T-helper 17 cell (primary cell): ENCODE results near the gene ALKBH4. TPM values are rescaled to one million over a fixed set of nuclear protein-coding genes. Genes with fewer than 3 reads are reported as not detected.

Experiments used
- ATAC-seq: fragments of 150-1000 bp; cut with Tn5 transposase; 2 replicates; pipeline ENCODE4 v1.10.0; 2021; ENCODE audit warnings: mild to moderate bottlenecking, moderate library complexity
- DNase-seq, 3 donors: peaks; one replicate each; pipeline versions ENCODE4 v3.0.0 to v3.0.0-alpha.2; 2020 to 2021
- H3K9me3 ChIP-seq: one replicate; pipeline ENCODE4 v1.7.0; 2013; ENCODE audit warnings: low read length, mild to moderate bottlenecking; ENCODE audit not compliant: control insufficient read depth, poor library complexity, severe bottlenecking
- H3K27ac Mint-ChIP-seq: one replicate; pipeline ENCODE4 v1.8.0; 2022; ENCODE audit warnings: mild to moderate bottlenecking, moderate library complexity, mixed read lengths
- H3K27me3 Mint-ChIP-seq: one replicate; pipeline ENCODE4 v1.8.0; 2022; ENCODE audit warnings: mixed read lengths
- H3K36me3 Mint-ChIP-seq: one replicate; pipeline ENCODE4 v1.8.0; 2022; ENCODE audit warnings: low read depth, mixed read lengths
- H3K4me1 Mint-ChIP-seq: one replicate; pipeline ENCODE4 v1.8.0; 2022; ENCODE audit warnings: mild to moderate bottlenecking, mixed read lengths
- H3K4me3 Mint-ChIP-seq: one replicate; pipeline ENCODE4 v1.8.0; 2022; ENCODE audit warnings: mild to moderate bottlenecking, moderate library complexity, mixed read lengths
- total RNA-seq, 4 donors: library from RNA in 2 of 4; stranded (reverse) in 2 of 4; gene quantifications; one replicate each; pipeline ENCODE4 v1.2.3 and lab custom pipeline; 2022 to 2026

ALKBH4 gene
- total RNA-seq, 2 donors from 2014 or later: 4.4 to 5.5 TPM

- H3K4me1 Mint-ChIP-seq: peaks cover 20% of the 10 kb centered on the region
- H3K27ac Mint-ChIP-seq: peak overlapping the region; percentile 95
- no peaks in the 10 kb centered on the region for H3K27me3 Mint-ChIP-seq
- no peaks in the 10 kb centered on the region for H3K36me3 Mint-ChIP-seq
- no peak for ATAC-seq
- peak overlapping the region; percentile 15 for H3K4me3 Mint-ChIP-seq
- DNase-seq: no peak
- no peaks in the 10 kb centered on the region for H3K9me3 ChIP-seq
These were observed 28.5 kb downstream of the ALKBH4 start for GRCh38 chr7:102436118-102436517.

- H3K4me3 Mint-ChIP-seq: peak overlapping the region; percentile 93
- no peaks in the 10 kb centered on the region for H3K36me3 Mint-ChIP-seq
- no peak for ATAC-seq
- H3K27me3 Mint-ChIP-seq: no peaks in the 10 kb centered on the region
- H3K27ac Mint-ChIP-seq: peak overlapping the region; percentile 95
- no peaks in the 10 kb centered on the region for H3K9me3 ChIP-seq
- H3K4me1 Mint-ChIP-seq: peaks cover 35% of the 10 kb centered on the region
- no peak for DNase-seq
These were observed 30.6 kb downstream of the ALKBH4 start for GRCh38 chr7:102434039-102434486.

GRCh38 chr7:102433219-102434038, 31.2 kb downstream of the ALKBH4 start, which contains the start of gene ORAI2:
TSS of gene ORAI2 (plus strand) at chr7:102433575. CDS start at chr7:102438957, 5,382 bp downstream.
- Mint-ChIP-seq H3K27ac (peak within 1 kb of the TSS; percentile 100), H3K4me1 (peaks cover 35% of the 10 kb centered on the region)

DNA sequence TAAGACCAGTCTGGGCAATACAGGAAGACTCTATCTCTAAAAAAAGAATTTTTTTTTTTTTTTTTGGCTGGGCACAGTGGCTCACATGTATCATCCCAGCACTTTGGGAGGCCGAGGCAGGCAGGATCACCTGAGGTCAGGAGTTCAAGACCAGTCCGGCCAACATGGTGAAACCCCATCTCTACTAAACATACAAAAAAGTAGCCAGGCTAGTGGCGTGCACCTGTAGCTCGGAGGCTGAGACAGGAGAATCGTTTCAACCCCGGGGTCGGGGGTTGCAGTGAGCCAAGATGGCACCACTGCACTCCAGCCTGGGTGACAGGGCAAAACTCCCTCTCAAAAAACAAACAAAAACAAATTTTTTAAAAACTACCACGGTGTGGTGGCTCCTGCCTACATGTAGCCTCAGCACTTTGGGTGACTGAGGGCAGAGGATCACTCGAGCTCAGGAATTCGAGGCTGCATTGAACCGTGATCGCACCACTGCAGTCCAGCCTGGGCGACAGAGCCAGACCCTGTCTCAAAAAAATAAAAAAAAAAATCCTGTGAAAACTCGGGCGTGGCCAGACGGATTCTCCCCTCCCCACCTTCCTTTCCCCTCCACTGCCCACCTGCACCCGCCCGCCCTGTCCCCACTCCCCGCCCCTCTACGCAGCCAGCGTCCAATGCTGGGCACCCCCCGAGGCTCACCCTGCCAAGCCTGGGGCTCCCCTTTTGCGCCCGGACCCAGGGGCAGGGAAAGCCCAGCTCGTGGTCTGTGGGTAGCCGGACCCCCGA, 32.0 kb downstream of the ALKBH4 start:
- Mint-ChIP-seq H3K4me1 (peaks cover 38% of the 10 kb centered on the region), H3K4me3 (peak overlapping the region; percentile 93), H3K27me3 (no peaks in the 10 kb centered on the region), H3K36me3 (no peaks in the 10 kb centered on the region), H3K27ac (peak overlapping the region; percentile 100)
- no peaks in the 10 kb centered on the region for H3K9me3 ChIP-seq
- DNase-seq: peak in 1 of 3 donors; percentile 12
- peak; percentile 40 for ATAC-seq

More at GRCh38 chr7:102433219-102434038, 31.2 kb downstream of the ALKBH4 start, which contains the start of gene ORAI2:
- DNase-seq (peak; percentile 83 to 89 (median 85)), ATAC-seq (peak; percentile 71)
- peak within 1 kb of the TSS; percentile 93 for H3K4me3 Mint-ChIP-seq
- H3K27me3 Mint-ChIP-seq: no peaks in the 10 kb centered on the region
- no peaks in the 10 kb centered on the region for H3K9me3 ChIP-seq
- no peaks in the 10 kb centered on the region for H3K36me3 Mint-ChIP-seq

GRCh38 chr7:102431617-102432298, 32.9 kb downstream of the ALKBH4 start:
- Mint-ChIP-seq H3K4me1 (peaks cover 40% of the 10 kb centered on the region), H3K4me3 (peak overlapping the region; percentile 82), H3K27ac (peak overlapping the region; percentile 100), H3K36me3 (no peaks in the 10 kb centered on the region), H3K27me3 (no peaks in the 10 kb centered on the region)
- no peaks in the 10 kb centered on the region for H3K9me3 ChIP-seq
- DNase-seq (peak; percentile 48 to 70 (median 53)), ATAC-seq (peak; percentile 73)

DNA sequence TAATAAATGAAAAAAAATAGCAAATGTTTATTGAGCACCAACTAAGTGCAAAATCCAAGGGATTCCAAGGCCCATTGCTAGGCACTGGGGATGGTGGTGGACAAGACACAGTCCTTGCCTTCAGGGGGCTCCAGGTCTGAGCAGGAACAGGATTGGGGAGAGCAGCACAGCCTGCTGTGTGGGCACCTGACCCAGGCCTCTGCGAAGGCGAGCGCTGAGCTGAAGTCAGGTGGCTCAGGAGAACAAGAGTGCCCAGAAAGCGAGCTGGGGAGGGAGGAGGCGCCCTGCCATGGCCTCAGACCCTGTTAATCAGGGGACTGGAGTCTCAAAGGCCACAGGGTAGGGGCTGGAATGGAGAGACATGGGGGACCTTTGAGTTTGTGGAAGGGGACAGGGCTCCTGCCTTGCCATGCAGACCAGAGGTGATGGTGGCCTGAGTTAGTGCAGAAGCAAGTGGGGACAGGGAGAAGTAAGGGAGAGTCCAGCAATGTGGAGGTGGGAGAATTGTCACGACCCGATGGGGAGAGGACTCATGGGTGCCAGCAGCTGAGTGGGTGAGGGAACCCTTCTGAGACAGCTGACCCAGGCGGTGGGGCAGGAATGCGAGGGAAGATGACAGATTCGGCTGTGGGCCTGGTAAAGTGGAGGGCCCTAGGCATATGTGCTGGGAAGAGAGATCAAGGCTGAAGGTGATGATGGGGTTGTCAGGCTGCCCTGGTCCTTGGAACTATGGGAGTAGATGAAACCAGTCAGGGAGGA, 35.3 kb downstream of the ALKBH4 start:
- H3K9me3 ChIP-seq: no peaks in the 10 kb centered on the region
- Mint-ChIP-seq H3K27me3 (no peaks in the 10 kb centered on the region), H3K36me3 (no peaks in the 10 kb centered on the region), H3K4me3 (no peak overlapping the region), H3K27ac (peak overlapping the region; percentile 100), H3K4me1 (peaks cover 52% of the 10 kb centered on the region)
- no peak for DNase-seq
- ATAC-seq: no peak

- peak overlapping the region; percentile 100 for H3K27ac Mint-ChIP-seq
- H3K27me3 Mint-ChIP-seq: no peaks in the 10 kb centered on the region
- DNase-seq: no peak
- no peak for ATAC-seq
- peaks cover 54% of the 10 kb centered on the region for H3K4me1 Mint-ChIP-seq
- H3K4me3 Mint-ChIP-seq: peak overlapping the region; percentile 93
- H3K36me3 Mint-ChIP-seq: no peaks in the 10 kb centered on the region
- no peaks in the 10 kb centered on the region for H3K9me3 ChIP-seq
These were observed 37.7 kb downstream of the ALKBH4 start for GRCh38 chr7:102427019-102427405.

DNA sequence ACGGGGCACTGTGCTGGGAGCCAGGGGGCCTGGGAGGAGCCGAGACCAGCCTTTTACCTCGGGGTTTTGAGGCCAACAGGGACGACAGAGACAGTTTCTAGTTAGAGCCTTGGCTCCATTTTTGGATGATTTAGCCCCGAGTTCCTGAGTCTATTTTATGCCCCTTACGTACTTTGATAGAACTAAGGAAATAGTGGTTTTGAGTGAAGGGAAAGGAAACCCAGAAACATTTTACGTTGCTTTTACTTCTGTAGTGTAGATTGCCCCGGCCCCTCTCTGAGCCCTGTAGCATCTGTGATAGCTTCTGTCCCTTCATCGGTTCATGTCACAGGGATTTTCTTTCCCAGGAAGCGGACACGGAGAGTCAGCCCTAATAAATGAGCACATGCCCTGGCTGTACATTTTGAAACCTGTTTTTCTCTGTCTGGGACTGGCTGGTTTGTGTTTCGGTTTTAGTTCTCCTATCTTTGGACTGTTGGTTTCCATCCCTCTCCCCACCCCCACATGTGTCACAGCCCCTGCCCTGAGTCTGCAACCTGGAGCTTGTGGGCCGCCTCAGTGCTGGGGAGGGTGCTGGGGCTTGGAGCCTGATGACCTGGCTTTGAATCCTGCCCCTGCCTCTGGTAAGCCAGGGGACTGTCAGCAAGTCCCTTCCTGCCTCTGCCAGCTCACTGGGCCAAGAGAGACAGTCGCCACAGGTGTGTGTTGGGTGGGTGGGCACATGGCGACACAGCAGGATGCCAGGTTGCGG, 38.2 kb downstream of the ALKBH4 start:
- no peaks in the 10 kb centered on the region for H3K9me3 ChIP-seq
- H3K36me3 Mint-ChIP-seq: no peaks in the 10 kb centered on the region
- H3K27me3 Mint-ChIP-seq: no peaks in the 10 kb centered on the region
- ATAC-seq (peak; percentile 79), DNase-seq (peak in 2 of 3 donors; percentile 37 to 49)
- H3K27ac Mint-ChIP-seq: peak overlapping the region; percentile 100
- H3K4me3 Mint-ChIP-seq: peak overlapping the region; percentile 93
- H3K4me1 Mint-ChIP-seq: peaks cover 49% of the 10 kb centered on the region

- Mint-ChIP-seq H3K4me3 (peak overlapping the region; percentile 93), H3K27me3 (no peaks in the 10 kb centered on the region), H3K27ac (peak overlapping the region; percentile 100), H3K36me3 (peaks cover 3% of the 10 kb centered on the region), H3K4me1 (peaks cover 47% of the 10 kb centered on the region)
- H3K9me3 ChIP-seq: no peaks in the 10 kb centered on the region
- DNase-seq: peak; percentile 74 to 85 (median 84)
- ATAC-seq: peak; percentile 89
These were observed 38.9 kb downstream of the ALKBH4 start for GRCh38 chr7:102425639-102426267.

DNA sequence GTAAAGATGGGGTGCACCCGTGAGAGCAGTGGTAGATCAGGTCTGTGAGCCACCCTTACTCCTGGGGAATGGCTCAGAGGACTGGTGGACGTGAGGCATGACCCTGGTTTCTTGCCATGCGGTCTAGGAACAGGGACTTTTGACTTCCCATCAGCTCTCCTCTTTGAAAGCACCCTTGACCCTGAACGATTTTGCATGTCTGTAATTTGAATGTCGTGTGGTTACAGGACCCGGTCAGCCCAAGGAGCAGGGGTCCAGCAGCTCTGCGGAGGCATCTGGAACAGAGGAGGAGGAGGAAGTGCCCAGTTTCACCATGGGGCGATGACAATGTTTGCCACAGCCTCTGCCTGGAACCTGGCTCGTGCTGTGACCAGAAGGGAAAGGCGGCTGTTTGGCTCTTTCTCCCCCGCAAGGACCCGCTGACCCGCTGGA, 39.9 kb downstream of the ALKBH4 start:
- ATAC-seq (no peak), DNase-seq (no peak)
- Mint-ChIP-seq H3K36me3 (peaks cover 5% of the 10 kb centered on the region), H3K27ac (peak overlapping the region; percentile 100), H3K4me3 (peak overlapping the region; percentile 93), H3K27me3 (no peaks in the 10 kb centered on the region), H3K4me1 (peaks cover 50% of the 10 kb centered on the region)
- H3K9me3 ChIP-seq: no peaks in the 10 kb centered on the region

DNA sequence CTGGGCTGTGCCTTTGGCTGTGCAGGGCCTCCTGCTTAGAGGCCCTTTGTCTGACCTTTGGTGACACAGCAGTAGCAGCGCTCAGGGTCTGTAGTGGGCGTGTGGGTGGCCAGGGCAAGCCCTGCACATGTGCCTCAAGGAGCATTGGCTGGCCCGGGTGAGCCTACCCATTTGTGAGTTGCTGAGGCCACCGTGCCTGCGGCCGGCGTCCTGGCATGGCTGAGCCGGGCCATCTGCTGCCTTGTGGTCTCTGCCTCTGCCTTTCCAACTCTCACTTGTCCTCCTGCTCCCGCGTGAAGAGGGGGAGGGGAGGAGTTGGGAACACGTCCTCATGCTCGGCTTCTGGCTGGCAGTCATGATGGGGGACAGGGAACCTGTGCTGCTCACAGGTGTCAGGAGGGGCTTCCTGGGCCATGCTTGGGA, 40.5 kb downstream of the ALKBH4 start:
- peak overlapping the region; percentile 93 for H3K4me3 Mint-ChIP-seq
- no peaks in the 10 kb centered on the region for H3K9me3 ChIP-seq
- H3K4me1 Mint-ChIP-seq: peaks cover 45% of the 10 kb centered on the region
- DNase-seq (no peak), ATAC-seq (no peak)
- H3K27ac Mint-ChIP-seq: peak overlapping the region; percentile 100
- H3K36me3 Mint-ChIP-seq: peaks cover 5% of the 10 kb centered on the region
- no peaks in the 10 kb centered on the region for H3K27me3 Mint-ChIP-seq
